Mesodermal cell (in vitro differentiated cells): ENCODE results near the gene NECAP2.

Experiments
- H3K27ac ChIP-seq: 2 replicates; pipeline ENCODE4 v1.7.0; 2013; ENCODE audit warnings: mild to moderate bottlenecking, low read depth, low read length, moderate library complexity; ENCODE audit not compliant: severe bottlenecking
- H3K36me3 ChIP-seq: 2 replicates; pipeline ENCODE4 v1.7.1; 2013; ENCODE audit warnings: mild to moderate bottlenecking, low read length, moderate library complexity; ENCODE audit not compliant: control insufficient read depth, insufficient read depth
- H3K4me1 ChIP-seq: one replicate; pipeline ENCODE4 v1.7.1; 2013; ENCODE audit warnings: mild to moderate bottlenecking, low read length; ENCODE audit not compliant: insufficient read depth, control insufficient read depth, poor library complexity, severe bottlenecking
- H3K4me3 ChIP-seq: 2 replicates; pipeline ENCODE4 v1.7.0; 2013; ENCODE audit warnings: low read length, control low read depth, mild to moderate bottlenecking; ENCODE audit not compliant: insufficient read depth, poor library complexity, severe bottlenecking; ENCODE audit errors: extremely low read depth
- H3K9me3 ChIP-seq: 2 replicates; pipeline ENCODE4 v1.7.1; 2013; ENCODE audit warnings: mild to moderate bottlenecking, low read length, moderate library complexity; ENCODE audit not compliant: control insufficient read depth
- WGBS, 2 experiments: methylation state at CpG; one replicate each; pipeline ENCODE4 v1.1.5; 2013; ENCODE audit warnings: missing lambda C conversion rate in 2 of 2; ENCODE audit not compliant: insufficient coverage in 2 of 2; 5-methylcytosine and 5-hydroxymethylcytosine counted together

The NECAP2 gene

GRCh38 chr1:16405441-16405840 lies 35.1 kb upstream of the NECAP2 start:
- Histone ChIP-seq H3K36me3 (no peaks in the 10 kb centered on the region), H3K4me1 (no peaks in the 10 kb centered on the region), H3K4me3 (no peak overlapping the region), H3K9me3 (no peaks in the 10 kb centered on the region), H3K27ac (no peak overlapping the region)
- 80 to 87% methylated on average over 4 of the region's 5 CpGs for WGBS, 2 experiments

GRCh38 chr1:16406868-16407267 lies 33.7 kb upstream of the NECAP2 start:
- Histone ChIP-seq H3K27ac (no peak overlapping the region), H3K36me3 (no peaks in the 10 kb centered on the region), H3K4me3 (no peak overlapping the region), H3K9me3 (no peaks in the 10 kb centered on the region), H3K4me1 (no peaks in the 10 kb centered on the region)
- 91 to 94% methylated on average over 9 of the region's 9 CpGs for WGBS, 2 experiments

- H3K36me3 ChIP-seq: no peaks in the 10 kb centered on the region
- H3K4me1 ChIP-seq: no peaks in the 10 kb centered on the region
- H3K27ac ChIP-seq: no peak overlapping the region
- H3K9me3 ChIP-seq: no peaks in the 10 kb centered on the region
- no peak overlapping the region for H3K4me3 ChIP-seq
- WGBS, 2 experiments: 91 to 96% methylated on average over 16 to 18 of the region's 25 CpGs
Measured at GRCh38 chr1:16409536-16410152, 30.9 kb upstream of the NECAP2 start.

GRCh38 chr1:16410803-16411202 lies 29.7 kb upstream of the NECAP2 start:
- no peak overlapping the region for H3K4me3 ChIP-seq
- no peaks in the 10 kb centered on the region for H3K4me1 ChIP-seq
- H3K36me3 ChIP-seq: no peaks in the 10 kb centered on the region
- no peak overlapping the region for H3K27ac ChIP-seq
- H3K9me3 ChIP-seq: no peaks in the 10 kb centered on the region
- 94 to 98% methylated on average over 4 to 5 of the region's 5 CpGs for WGBS, 2 experiments

GRCh38 chr1:16413191-16413590 lies 27.3 kb upstream of the NECAP2 start:
- WGBS, 2 experiments: 94 to 100% methylated on average over 2 to 3 of the region's 3 CpGs
- Histone ChIP-seq H3K27ac (no peak overlapping the region), H3K9me3 (no peaks in the 10 kb centered on the region), H3K4me3 (no peak overlapping the region), H3K4me1 (no peaks in the 10 kb centered on the region), H3K36me3 (no peaks in the 10 kb centered on the region)

- 93 to 94% methylated on average over 6 of the region's 7 CpGs for WGBS, 2 experiments
- Histone ChIP-seq H3K27ac (no peak overlapping the region), H3K4me1 (no peaks in the 10 kb centered on the region), H3K9me3 (no peaks in the 10 kb centered on the region), H3K4me3 (no peak overlapping the region), H3K36me3 (no peaks in the 10 kb centered on the region)
Measured at GRCh38 chr1:16418823-16419425, 21.6 kb upstream of the NECAP2 start.

- Histone ChIP-seq H3K27ac (no peak overlapping the region), H3K36me3 (no peaks in the 10 kb centered on the region), H3K4me3 (no peak overlapping the region), H3K4me1 (no peaks in the 10 kb centered on the region), H3K9me3 (no peaks in the 10 kb centered on the region)
- 81 to 92% methylated on average over 8 to 9 of the region's 9 CpGs for WGBS, 2 experiments
Measured at GRCh38 chr1:16420424-16421118, 20.0 kb upstream of the NECAP2 start.

- Histone ChIP-seq H3K27ac (no peak overlapping the region), H3K9me3 (no peaks in the 10 kb centered on the region), H3K4me1 (no peaks in the 10 kb centered on the region), H3K4me3 (no peak overlapping the region), H3K36me3 (no peaks in the 10 kb centered on the region)
- 80 to 81% methylated on average over 2 to 4 of the region's 7 CpGs for WGBS, 2 experiments
Measured at GRCh38 chr1:16421201-16421600, 19.3 kb upstream of the NECAP2 start.

GRCh38 chr1:16422041-16422440 lies 18.5 kb upstream of the NECAP2 start:
- H3K4me1 ChIP-seq: no peaks in the 10 kb centered on the region
- WGBS, 2 experiments: 80 to 100% methylated on average over 1 to 5 of the region's 7 CpGs
- no peaks in the 10 kb centered on the region for H3K9me3 ChIP-seq
- H3K4me3 ChIP-seq: no peak overlapping the region
- H3K27ac ChIP-seq: no peak overlapping the region
- no peaks in the 10 kb centered on the region for H3K36me3 ChIP-seq

- H3K27ac ChIP-seq: no peak overlapping the region
- no peaks in the 10 kb centered on the region for H3K4me1 ChIP-seq
- WGBS, 2 experiments: 90 to 93% methylated on average over 6 to 7 of the region's 10 CpGs
- H3K9me3 ChIP-seq: no peaks in the 10 kb centered on the region
- no peaks in the 10 kb centered on the region for H3K36me3 ChIP-seq
- no peak overlapping the region for H3K4me3 ChIP-seq
Measured at GRCh38 chr1:16425125-16426025, 15.1 kb upstream of the NECAP2 start.
